Measurements from ENCODE around the gene CLIC4. TPM values are rescaled to one million over a fixed set of nuclear protein-coding genes. Genes with fewer than 3 reads are reported as not detected.

Gene CLIC4
- total RNA-seq, 1 donor, result 711 TPM

DNA sequence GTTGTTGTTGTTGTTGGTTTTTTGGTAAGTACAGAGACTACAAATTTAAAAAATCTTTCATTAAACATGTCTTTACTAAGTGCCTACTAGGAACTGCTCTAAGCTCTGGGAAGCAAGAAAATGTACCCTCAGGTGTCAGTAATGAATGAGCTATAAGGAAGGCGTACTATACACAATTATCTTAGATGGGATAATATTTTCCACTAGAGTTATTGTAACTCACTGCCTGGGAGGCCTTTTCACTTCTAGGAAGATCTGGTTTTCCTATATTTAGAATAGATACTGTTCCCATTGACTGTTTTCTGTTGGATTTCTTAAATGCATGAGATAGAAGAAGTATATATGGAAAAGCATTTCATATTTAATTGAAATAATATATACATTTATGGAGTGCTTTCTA is 19.6 kb downstream of the CLIC4 start:
- no peak overlapping the region for H2AFZ ChIP-seq (ENCODE audit: low read length)
- H3K36me3 ChIP-seq (ENCODE audit: insufficient read depth, low read length), result peaks cover 9% of the 10 kb centered on the region
- no peaks in the 10 kb centered on the region for H3K27me3 ChIP-seq (ENCODE audit: insufficient read depth, low read length)
- H3K4me1 ChIP-seq (ENCODE audit: insufficient read depth, low read length), result peaks cover 72% of the 10 kb centered on the region
- TF ChIP-seq, protein P1, sequence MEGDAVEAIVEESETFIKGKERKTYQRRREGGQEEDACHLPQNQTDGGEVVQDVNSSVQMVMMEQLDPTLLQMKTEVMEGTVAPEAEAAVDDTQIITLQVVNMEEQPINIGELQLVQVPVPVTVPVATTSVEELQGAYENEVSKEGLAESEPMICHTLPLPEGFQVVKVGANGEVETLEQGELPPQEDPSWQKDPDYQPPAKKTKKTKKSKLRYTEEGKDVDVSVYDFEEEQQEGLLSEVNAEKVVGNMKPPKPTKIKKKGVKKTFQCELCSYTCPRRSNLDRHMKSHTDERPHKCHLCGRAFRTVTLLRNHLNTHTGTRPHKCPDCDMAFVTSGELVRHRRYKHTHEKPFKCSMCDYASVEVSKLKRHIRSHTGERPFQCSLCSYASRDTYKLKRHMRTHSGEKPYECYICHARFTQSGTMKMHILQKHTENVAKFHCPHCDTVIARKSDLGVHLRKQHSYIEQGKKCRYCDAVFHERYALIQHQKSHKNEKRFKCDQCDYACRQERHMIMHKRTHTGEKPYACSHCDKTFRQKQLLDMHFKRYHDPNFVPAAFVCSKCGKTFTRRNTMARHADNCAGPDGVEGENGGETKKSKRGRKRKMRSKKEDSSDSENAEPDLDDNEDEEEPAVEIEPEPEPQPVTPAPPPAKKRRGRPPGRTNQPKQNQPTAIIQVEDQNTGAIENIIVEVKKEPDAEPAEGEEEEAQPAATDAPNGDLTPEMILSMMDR (IDR thresholded peaks at IDR 0.05; ENCODE audit: extremely low read depth, low read depth, low read length), result no peak
- peak overlapping the region; percentile 34 for H3K27ac ChIP-seq (ENCODE audit: low read depth, low read length)
- H3K4me3 ChIP-seq (ENCODE audit: insufficient read depth, low read length), result no peak overlapping the region
- peak overlapping the region; percentile 14 for H3K4me2 ChIP-seq (ENCODE audit: insufficient read depth, low read length)
- DNase-seq (ENCODE audit: insufficient read length, low spot score, missing footprints), result no peak
- H3K79me2 ChIP-seq (ENCODE audit: insufficient read depth, low read length), result peaks cover 99% of the 10 kb centered on the region
- no peaks in the 10 kb centered on the region for H3K9me3 ChIP-seq (ENCODE audit: low read depth, low read length)
- H4K20me1 ChIP-seq (ENCODE audit: insufficient read depth, low read length), result peaks cover 65% of the 10 kb centered on the region

DNA sequence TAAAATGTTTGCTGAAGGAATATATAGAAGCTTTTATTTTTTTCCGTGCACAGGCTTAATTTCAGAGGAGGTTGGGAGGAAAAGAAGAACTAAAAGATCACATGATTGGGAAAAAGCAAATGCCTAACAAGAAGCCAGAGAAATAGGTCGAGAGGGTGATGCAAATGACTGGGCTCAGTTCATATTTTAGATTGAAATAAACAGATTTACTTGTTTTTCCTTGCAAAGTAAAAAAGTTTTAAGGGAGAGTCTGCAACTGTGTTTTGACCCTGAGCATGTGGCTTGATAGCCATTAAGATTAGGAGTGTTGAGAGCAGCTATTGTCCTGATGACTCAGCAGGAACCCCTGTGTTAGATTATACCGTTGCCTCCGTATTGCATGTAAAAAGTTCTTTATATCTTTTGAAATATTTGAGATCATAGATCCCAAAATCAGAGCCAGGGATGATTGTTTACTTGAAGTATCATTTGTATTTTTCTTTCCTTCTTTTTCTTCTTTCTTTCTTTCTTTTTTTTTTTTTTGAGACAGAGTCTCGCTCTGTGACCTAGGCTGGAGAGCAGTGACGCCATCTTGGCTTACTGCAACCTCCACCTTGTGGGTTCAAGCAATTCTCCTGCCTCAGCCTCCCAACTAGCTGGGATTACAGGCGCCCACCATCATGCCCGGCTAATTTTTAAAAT is 20.2 kb downstream of the CLIC4 start:
- Histone ChIP-seq H3K79me2 (ENCODE audit: insufficient read depth, low read length) (peaks cover 95% of the 10 kb centered on the region), H3K27ac (ENCODE audit: low read depth, low read length) (peak overlapping the region; percentile 34), H4K20me1 (ENCODE audit: insufficient read depth, low read length) (peaks cover 60% of the 10 kb centered on the region)

GRCh38 chr1:24767351-24767750 is 22.1 kb downstream of the CLIC4 start:
- TF ChIP-seq, protein P1 (IDR thresholded peaks at IDR 0.05; ENCODE audit: extremely low read depth, low read depth, low read length), result no peak
- H3K79me2 ChIP-seq (ENCODE audit: insufficient read depth, low read length), result peaks cover 95% of the 10 kb centered on the region
- no peaks in the 10 kb centered on the region for H3K27me3 ChIP-seq (ENCODE audit: insufficient read depth, low read length)
- no peak overlapping the region for H2AFZ ChIP-seq (ENCODE audit: low read length)
- peaks cover 11% of the 10 kb centered on the region for H3K36me3 ChIP-seq (ENCODE audit: insufficient read depth, low read length)
- no peak for DNase-seq (ENCODE audit: insufficient read length, low spot score, missing footprints)
- H3K27ac ChIP-seq (ENCODE audit: low read depth, low read length), result no peak overlapping the region
- peaks cover 44% of the 10 kb centered on the region for H4K20me1 ChIP-seq (ENCODE audit: insufficient read depth, low read length)
- peaks cover 71% of the 10 kb centered on the region for H3K4me1 ChIP-seq (ENCODE audit: insufficient read depth, low read length)
- no peaks in the 10 kb centered on the region for H3K9me3 ChIP-seq (ENCODE audit: low read depth, low read length)
- H3K4me2 ChIP-seq (ENCODE audit: insufficient read depth, low read length), result no peak overlapping the region
- no peak overlapping the region for H3K4me3 ChIP-seq (ENCODE audit: insufficient read depth, low read length)

More for the DNA sequence above, 20.2 kb downstream of the CLIC4 start:
- peak; percentile 53 for DNase-seq (ENCODE audit: insufficient read length, low spot score, missing footprints)
- Histone ChIP-seq H3K27me3 (ENCODE audit: insufficient read depth, low read length) (no peaks in the 10 kb centered on the region), H3K4me1 (ENCODE audit: insufficient read depth, low read length) (peaks cover 72% of the 10 kb centered on the region), H3K36me3 (ENCODE audit: insufficient read depth, low read length) (peaks cover 6% of the 10 kb centered on the region), H3K4me2 (ENCODE audit: insufficient read depth, low read length) (peak overlapping the region; percentile 14), H3K4me3 (ENCODE audit: insufficient read depth, low read length) (no peak overlapping the region), H2AFZ (ENCODE audit: low read length) (no peak overlapping the region), H3K9me3 (ENCODE audit: low read depth, low read length) (no peaks in the 10 kb centered on the region)
- TF ChIP-seq, protein P1 (IDR thresholded peaks at IDR 0.05; ENCODE audit: extremely low read depth, low read depth, low read length), result no peak

DNA sequence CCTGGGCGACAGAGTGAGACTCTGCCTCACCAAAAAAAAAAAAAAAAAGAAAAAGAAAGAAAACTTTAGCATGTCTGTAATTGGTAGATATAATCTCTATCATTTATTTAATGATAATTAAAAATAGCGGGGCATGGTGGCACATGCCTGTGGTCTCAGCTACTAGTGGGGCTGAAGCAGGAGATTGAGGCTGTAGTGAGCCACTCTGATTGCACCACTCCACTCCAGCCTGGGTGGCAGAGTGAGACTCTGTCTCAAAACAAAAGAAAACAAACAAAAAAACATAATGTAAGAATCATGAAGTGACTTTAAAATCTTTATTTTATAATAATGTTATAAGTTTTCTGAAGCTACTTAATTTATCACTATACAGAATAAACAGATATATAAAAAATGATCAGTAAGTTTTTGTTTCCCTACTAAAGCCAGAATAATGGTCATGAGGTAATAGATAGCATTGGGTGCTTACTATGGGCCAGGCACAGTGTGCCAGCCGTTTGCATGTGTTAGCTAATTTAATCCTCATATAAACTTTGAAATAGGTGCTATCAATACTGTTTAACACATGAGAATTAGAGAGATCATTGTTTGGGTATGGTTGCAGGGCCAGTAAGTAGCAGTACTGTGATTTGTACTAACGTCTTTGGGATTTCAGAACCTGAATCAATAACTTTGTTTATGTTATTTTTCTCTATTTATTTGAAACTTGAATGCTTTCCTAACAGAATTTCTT is 23.8 kb downstream of the CLIC4 start:
- peaks cover 95% of the 10 kb centered on the region for H3K79me2 ChIP-seq (ENCODE audit: insufficient read depth, low read length)
- H3K27ac ChIP-seq (ENCODE audit: low read depth, low read length), result peak overlapping the region; percentile 87
- TF ChIP-seq, protein P1 (IDR thresholded peaks at IDR 0.05; ENCODE audit: extremely low read depth, low read depth, low read length), result no peak
- H2AFZ ChIP-seq (ENCODE audit: low read length), result no peak overlapping the region
- no peak overlapping the region for H3K4me3 ChIP-seq (ENCODE audit: insufficient read depth, low read length)
- H3K36me3 ChIP-seq (ENCODE audit: insufficient read depth, low read length), result peaks cover 17% of the 10 kb centered on the region
- peaks cover 62% of the 10 kb centered on the region for H3K4me1 ChIP-seq (ENCODE audit: insufficient read depth, low read length)
- H3K9me3 ChIP-seq (ENCODE audit: low read depth, low read length), result no peaks in the 10 kb centered on the region
- H3K27me3 ChIP-seq (ENCODE audit: insufficient read depth, low read length), result no peaks in the 10 kb centered on the region
- DNase-seq (ENCODE audit: insufficient read length, low spot score, missing footprints), result no peak
- H4K20me1 ChIP-seq (ENCODE audit: insufficient read depth, low read length), result peaks cover 34% of the 10 kb centered on the region
- peak overlapping the region; percentile 30 for H3K4me2 ChIP-seq (ENCODE audit: insufficient read depth, low read length)

Data from osteoblast (primary cell).